GM18511 (cell line): ENCODE measurements around the gene GPR68.
"Not testable (repeated sequence)": the region's sequence is repeated elsewhere in the genome, so short reads cannot be mapped to it uniquely, and the experiment has no call there.

ENCODE experiments used
- ATAC-seq: cut with Tn5 transposase; IDR thresholded peaks from one replicate; pipeline ENCODE4 v1.9.1; 2021; ENCODE audit warnings: mild to moderate bottlenecking, moderate library complexity; ENCODE audit not compliant: unreplicated experiment

The GPR68 gene

GRCh38 chr14:91273273-91273884, 28.9 kb upstream of the GPR68 start:
- ATAC-seq: no peak

- no peak for ATAC-seq
Measured at GRCh38 chr14:91272341-91273272, 28.1 kb upstream of the GPR68 start.

GRCh38 chr14:91271639-91272038, 27.1 kb upstream of the GPR68 start:
- no peak for ATAC-seq

- ATAC-seq: no peak
Measured at GRCh38 chr14:91270619-91271018, 26.1 kb upstream of the GPR68 start.

GRCh38 chr14:91270188-91270587, 25.7 kb upstream of the GPR68 start:
- no peak for ATAC-seq

- ATAC-seq: no peak
Measured at GRCh38 chr14:91269076-91269991, 24.8 kb upstream of the GPR68 start.

- no peak for ATAC-seq
Measured at GRCh38 chr14:91267965-91268437, 23.5 kb upstream of the GPR68 start.

- ATAC-seq: not testable (repeated sequence)
Measured at GRCh38 chr14:91266276-91266675, 21.8 kb upstream of the GPR68 start.

- ATAC-seq: no peak
Measured at GRCh38 chr14:91265404-91265803, 20.9 kb upstream of the GPR68 start.

GRCh38 chr14:91264151-91265150, 19.9 kb upstream of the GPR68 start:
- ATAC-seq: no peak

- no peak for ATAC-seq
Measured at GRCh38 chr14:91263329-91263728, 18.8 kb upstream of the GPR68 start.

GRCh38 chr14:91261986-91262549, 17.6 kb upstream of the GPR68 start:
- ATAC-seq: no peak

- ATAC-seq: no peak
Measured at GRCh38 chr14:91261115-91261514, 16.6 kb upstream of the GPR68 start.

- no peak for ATAC-seq
Measured at GRCh38 chr14:91258876-91259275, 14.4 kb upstream of the GPR68 start.

GRCh38 chr14:91258011-91258618, 13.6 kb upstream of the GPR68 start:
- ATAC-seq: no peak

- no peak for ATAC-seq
Measured at GRCh38 chr14:91257328-91258010, 13.0 kb upstream of the GPR68 start.

- ATAC-seq: no peak
Measured at GRCh38 chr14:91256661-91257060, 12.2 kb upstream of the GPR68 start.

- ATAC-seq: no peak
Measured at GRCh38 chr14:91255026-91255695, 10.7 kb upstream of the GPR68 start.
